A549 (cell line): ENCODE results near the gene PHB1. TPM values are rescaled to one million over a fixed set of nuclear protein-coding genes. Genes with fewer than 3 reads are reported as not detected.
A peak's percentile ranks its signal among the peaks of the same experiment; 100 is the strongest.

Source experiments
- ATAC-seq, 2 experiments: fragments of 200-7000 bp in 1 of 2; fragments of >200 bp in 1 of 2; cut with Nextera tagmentation in 1 of 2; cut with Tn5 transposase in 1 of 2; 3 replicates each; pipeline versions ENCODE4 v1.8.0 to v1.9.1; 2018 to 2020; ENCODE audit warnings: mild to moderate bottlenecking in 1 of 2, moderate library complexity in 1 of 2
- CTCF ChIA-PET: fragments of 300-600 bp; sonication (Branson Sonifier 250); formaldehyde crosslinking; extraction: SDS; loops from one replicate; lab custom pipeline; 2021; ENCODE audit warnings: antibody characterized with exemption, inconsistent platforms; lab: Yijun Ruan, JAX
- POLR2A ChIA-PET: fragments of 350-600 bp; formaldehyde crosslinking; extraction: SDS; loops from one replicate; lab custom pipeline; 2021; ENCODE audit warnings: antibody characterized with exemption, inconsistent platforms; lab: Yijun Ruan, JAX
- DNase-seq, 2 experiments: peaks; one replicate each; pipeline versions ENCODE4 v3.0.0 to v3.0.0-alpha.2; 2011 to 2016; ENCODE audit warnings: low read depth in 1 of 2, low spot score in 1 of 2
- FAIRE-seq: peaks from 2 replicates; lab custom pipeline; 2011; peaks lifted over from hg19 to GRCh38; lab: Jason Lieb, UNC
- H3K27ac ChIP-seq, 2 experiments: fragments of >200 bp; sonication (Bioruptor Twin); formaldehyde crosslinking; 3 replicates each; pipeline ENCODE4 v1.5.1; 2016 to 2017
- H3K4me1 ChIP-seq: fragments of >200 bp; sonication (Bioruptor Twin); formaldehyde crosslinking; 3 replicates; pipeline ENCODE4 v1.6.1; 2016
- H3K4me2 ChIP-seq: fragments of >200 bp; sonication (Bioruptor Twin); formaldehyde crosslinking; 3 replicates; pipeline ENCODE4 v1.6.1; 2016
- H3K4me3 ChIP-seq: fragments of >200 bp; sonication (Bioruptor Twin); formaldehyde crosslinking; 3 replicates; pipeline ENCODE4 v1.5.1; 2016
- H3K9me3 ChIP-seq: fragments of >200 bp; sonication (Bioruptor Twin); formaldehyde crosslinking; 3 replicates; pipeline ENCODE4 v1.6.1; 2016
- BCL3 ChIP-seq: fragments of >200 bp; sonication (Bioruptor Twin); formaldehyde crosslinking; IDR thresholded peaks from 3 replicates; pipeline ENCODE4 v1.6.1; 2016
- CBX2 ChIP-seq: fragments of 200-600 bp; sonication (generic); IDR thresholded peaks from 2 replicates; pipeline ENCODE4 v1.6.1; 2016; ENCODE audit warnings: low read depth, mild to moderate bottlenecking, borderline replicate concordance
- CBX8 ChIP-seq: fragments of 200-600 bp; sonication (generic); IDR thresholded peaks from 2 replicates; pipeline ENCODE4 v1.6.1; 2016
- CEBPB ChIP-seq, 2 experiments: fragments of >200 bp in 1 of 2; sonication (Bioruptor Twin) in 1 of 2; formaldehyde crosslinking in 1 of 2; IDR thresholded peaks; 2 replicates each; pipeline ENCODE4 v1.6.1; 2012 to 2016
- CTCF ChIP-seq: fragments of >200 bp; sonication (Bioruptor Twin); formaldehyde crosslinking; IDR thresholded peaks from 3 replicates; pipeline ENCODE4 v1.5.1; 2016
- EHMT2 ChIP-seq: fragments of 200-600 bp; sonication (generic); IDR thresholded peaks from 2 replicates; pipeline ENCODE4 v1.6.1; 2016; ENCODE audit warnings: antibody characterized with exemption, low read depth, mild to moderate bottlenecking, moderate library complexity
- ELK1 ChIP-seq: fragments of 150-350 bp; IDR thresholded peaks from 2 replicates; pipeline ENCODE4 v1.6.1; 2014; ENCODE audit warnings: low read depth, mild to moderate bottlenecking, low read length
- EP300 ChIP-seq, 2 experiments: fragments of >200 bp; sonication (Bioruptor Twin); formaldehyde crosslinking; IDR thresholded peaks; 2 replicates in 1 of 2; 3 replicates in 1 of 2; pipeline ENCODE4 v1.6.1; 2016 to 2017
- ESRRA ChIP-seq: fragments of 150-350 bp; IDR thresholded peaks from 2 replicates; pipeline ENCODE4 v1.6.1; 2014; ENCODE audit warnings: mild to moderate bottlenecking, low read length, borderline replicate concordance
- FOSB ChIP-seq: fragments of 250-450 bp; sonication (Bioruptor Pico); IDR thresholded peaks from 2 replicates; pipeline ENCODE4 v1.5.0; 2020; ENCODE audit warnings: mild to moderate bottlenecking, moderate library complexity
- FOSL2 ChIP-seq, 2 experiments: fragments of 450-650 bp in 1 of 2; fragments of >200 bp in 1 of 2; sonication (Bioruptor Twin) in 1 of 2; formaldehyde crosslinking; IDR thresholded peaks; 2 replicates each; pipeline versions ENCODE4 v1.5.0 to v1.6.1; 2016 to 2020; ENCODE audit warnings: mild to moderate bottlenecking in 1 of 2, moderate library complexity in 1 of 2
- GATA3 ChIP-seq: IDR thresholded peaks from 2 replicates; pipeline ENCODE4 v1.6.1; 2012; ENCODE audit warnings: borderline replicate concordance
- HDAC2 ChIP-seq: fragments of 200-600 bp; sonication (generic); IDR thresholded peaks from 2 replicates; pipeline ENCODE4 v1.6.1; 2016
- HOXA7 ChIP-seq: fragments of 250-450 bp; sonication (Bioruptor Pico); IDR thresholded peaks from 2 replicates; pipeline ENCODE4 v1.5.0; 2020; ENCODE audit warnings: mild to moderate bottlenecking, moderate library complexity
- HOXB5 ChIP-seq: fragments of 250-450 bp; sonication (Bioruptor Pico); IDR thresholded peaks from 2 replicates; pipeline ENCODE4 v1.5.0; 2020; ENCODE audit warnings: mild to moderate bottlenecking, moderate library complexity
- JUN ChIP-seq, 2 experiments: fragments of >200 bp; sonication (Bioruptor Twin); formaldehyde crosslinking; IDR thresholded peaks; 2 replicates in 1 of 2; 3 replicates in 1 of 2; pipeline ENCODE4 v1.6.1; 2016 to 2017
- JUNB ChIP-seq: fragments of >200 bp; sonication (Bioruptor Twin); formaldehyde crosslinking; IDR thresholded peaks from 2 replicates; pipeline ENCODE4 v1.6.1; 2016
- KDM1A ChIP-seq: fragments of 200-600 bp; sonication (generic); IDR thresholded peaks from 2 replicates; pipeline ENCODE4 v1.6.1; 2016; ENCODE audit warnings: low read depth, mild to moderate bottlenecking
- KDM5A ChIP-seq: fragments of 200-600 bp; sonication (generic); IDR thresholded peaks from 2 replicates; pipeline ENCODE4 v1.6.1; 2016; ENCODE audit warnings: antibody characterized with exemption, mild to moderate bottlenecking
- MAX ChIP-seq: IDR thresholded peaks from 2 replicates; pipeline ENCODE4 v1.6.1; 2012
- MAZ ChIP-seq: fragments of 150-350 bp; IDR thresholded peaks from 2 replicates; pipeline ENCODE4 v1.6.1; 2014; ENCODE audit warnings: antibody characterized with exemption, low read depth, low read length, borderline replicate concordance
- NFE2L2 ChIP-seq: fragments of 150-350 bp; conservative IDR thresholded peaks from 2 replicates; pipeline ENCODE4 v1.6.1; 2014; ENCODE audit warnings: low read length
- NR3C1 ChIP-seq: fragments of >200 bp; sonication (Bioruptor Twin); formaldehyde crosslinking; IDR thresholded peaks from 3 replicates; pipeline ENCODE4 v1.6.1; 2017
- PHF8 ChIP-seq: fragments of 200-600 bp; sonication (generic); IDR thresholded peaks from 2 replicates; pipeline ENCODE4 v1.6.1; 2016; ENCODE audit warnings: low read depth, mild to moderate bottlenecking, antibody characterized with exemption, moderate library complexity, borderline replicate concordance
- RCOR1 ChIP-seq: fragments of 150-350 bp; IDR thresholded peaks from 2 replicates; pipeline ENCODE4 v1.6.1; 2014; ENCODE audit warnings: antibody characterized with exemption, low read length, low read depth
- RFX5 ChIP-seq: fragments of 450-650 bp; IDR thresholded peaks from 2 replicates; pipeline ENCODE4 v1.7.1; 2014; ENCODE audit warnings: antibody characterized with exemption, mild to moderate bottlenecking, moderate library complexity
- RNF2 ChIP-seq: fragments of 200-600 bp; sonication (generic); IDR thresholded peaks from 2 replicates; pipeline ENCODE4 v1.6.1; 2016; ENCODE audit warnings: low read depth, mild to moderate bottlenecking, antibody characterized with exemption, moderate library complexity, borderline replicate concordance
- TFCP2L1 ChIP-seq: fragments of 250-450 bp; sonication (Bioruptor Pico); IDR thresholded peaks from 2 replicates; pipeline ENCODE4 v1.5.0; 2021; ENCODE audit warnings: mild to moderate bottlenecking
- TP53 ChIP-seq: fragments of 250-450 bp; sonication (Bioruptor Pico); IDR thresholded peaks from 2 replicates; pipeline ENCODE4 v1.5.0; 2021; ENCODE audit warnings: mild to moderate bottlenecking, moderate library complexity
- ZC3H11A ChIP-seq: fragments of 450-650 bp; IDR thresholded peaks from 2 replicates; pipeline ENCODE4 v1.6.1; 2014; ENCODE audit warnings: antibody characterized with exemption, mild to moderate bottlenecking
- WGBS: methylation state at CpG from one replicate; pipeline ENCODE4 v1.1.6; 2017; ENCODE audit errors: missing lambda C conversion rate; 5-methylcytosine and 5-hydroxymethylcytosine counted together
- polyA plus RNA-seq, 4 experiments: library from polyadenylated mRNA; depleted of rRNA in 3 of 4; stranded (reverse); fragments of >200 nt; fragmentation: RNase III in 1 of 4; extraction: RNeasy Plus Mini Kit Qiagen cat#74134 plus additional on column Dnase treatment in 1 of 4; gene quantifications; 2 replicates in 3 of 4; 3 replicates in 1 of 4; pipeline ENCODE4 v1.2.3, GENCODE V29; 2011 to 2017

The PHB1 gene
- polyA plus RNA-seq, 2 of the 4 experiments (the other 2 are of a cell fraction) = 432 to 480 TPM

GRCh38 chr17:49450735-49451134, 36.1 kb upstream of the PHB1 start:
- DNase-seq (no peak), ATAC-seq (peak in 1 of 2 experiments; percentile 23; a peak in 3 of 6 replicates), FAIRE-seq (no peak)
- H3K4me3 ChIP-seq = no peak overlapping the region
- no peaks in the 10 kb centered on the region for H3K9me3 ChIP-seq
- whole genome bisulfite sequencing = 73% methylated on average over 3 of the region's 3 CpGs
- peaks cover 4% of the 10 kb centered on the region; the same call in 2 of the 3 replicates for H3K4me1 ChIP-seq
- no peak overlapping the region for H3K4me2 ChIP-seq
- TF ChIP-seq CBX8 (no peak), TP53 (CRISPR knock-in tag) (no peak), FOSL2 (IDR thresholded peaks at IDR 0.05) (no peak), FOSL2 (CRISPR knock-in tag; IDR thresholded peaks at IDR 0.05) (no peak), RNF2 (no peak), ZC3H11A (no peak), TFCP2L1 (CRISPR knock-in tag) (no peak), ESRRA (no peak), EHMT2 (no peak), GATA3 (no peak), RCOR1 (no peak), PHF8 (no peak), CEBPB (IDR thresholded peaks at IDR 0.05) (no peak), KDM5A (no peak), NFE2L2 (no peak)
- H3K27ac ChIP-seq = no peak overlapping the region
- ChIA-PET POLR2A (interaction anchor here (0.6 kb wide), 1 partner anchor 79 kb away, joined by 7 read pairs; no protein-coding TSS in a partner anchor), CTCF (interaction anchor here (0.6 to 17.9 kb wide), 7 partner anchors 15 to 261 kb away, joined by 3 to 121 read pairs (median 4); no protein-coding TSS in a partner anchor)

GRCh38 chr17:49450181-49450580, 35.5 kb upstream of the PHB1 start:
- CTCF ChIA-PET = interaction anchor here (0.7 to 2.0 kb wide), 2 partner anchors 46 to 262 kb away, joined by 3 to 4 read pairs; no protein-coding TSS in a partner anchor
- 71% methylated on average over 4 of the region's 4 CpGs for WGBS
- Histone ChIP-seq H3K9me3 (no peaks in the 10 kb centered on the region), H3K4me1 (peaks cover 4% of the 10 kb centered on the region; the same call in 2 of the 3 replicates), H3K4me2 (no peak overlapping the region), H3K27ac (no peak overlapping the region), H3K4me3 (no peak overlapping the region)
- FAIRE-seq = no peak
- ATAC-seq = no peak
- no peak for TF ChIP-seq CBX2
- TF ChIP-seq FOSB (CRISPR knock-in tag) = no peak
- TF ChIP-seq RCOR1 = no peak
- TF ChIP-seq ELK1 = no peak
- TF ChIP-seq MAZ = no peak
- no peak for TF ChIP-seq MAX
- TF ChIP-seq EP300 (IDR thresholded peaks at IDR 0.05) = no peak
- TF ChIP-seq KDM1A = no peak
- no peak for TF ChIP-seq HOXA7 (CRISPR knock-in tag)
- TF ChIP-seq PHF8 = no peak
- no peak for TF ChIP-seq BCL3
- TF ChIP-seq HDAC2 = no peak
- no peak for TF ChIP-seq RFX5
- TF ChIP-seq CTCF = no peak
- TF ChIP-seq HOXB5 (CRISPR knock-in tag) = no peak
- TF ChIP-seq JUNB = no peak
- no peak for TF ChIP-seq CEBPB (IDR thresholded peaks at IDR 0.05)
- no peak for TF ChIP-seq NR3C1
- no peak for TF ChIP-seq JUN (IDR thresholded peaks at IDR 0.05)
- DNase-seq = no peak
- POLR2A ChIA-PET = no interaction called here
